HG03575 (cell line): ENCODE results near the gene CLTCL1.
"Not testable (repeated sequence)": the region's sequence is repeated elsewhere in the genome, so short reads cannot be mapped to it uniquely, and the experiment has no call there.

Experiments
- ATAC-seq: cut with Tn5 transposase; IDR thresholded peaks from one replicate; pipeline ENCODE4 v1.9.1; 2021; ENCODE audit not compliant: unreplicated experiment, insufficient number of reproducible peaks, low FRiP score; ENCODE audit errors: extremely low read depth

Gene CLTCL1

DNA sequence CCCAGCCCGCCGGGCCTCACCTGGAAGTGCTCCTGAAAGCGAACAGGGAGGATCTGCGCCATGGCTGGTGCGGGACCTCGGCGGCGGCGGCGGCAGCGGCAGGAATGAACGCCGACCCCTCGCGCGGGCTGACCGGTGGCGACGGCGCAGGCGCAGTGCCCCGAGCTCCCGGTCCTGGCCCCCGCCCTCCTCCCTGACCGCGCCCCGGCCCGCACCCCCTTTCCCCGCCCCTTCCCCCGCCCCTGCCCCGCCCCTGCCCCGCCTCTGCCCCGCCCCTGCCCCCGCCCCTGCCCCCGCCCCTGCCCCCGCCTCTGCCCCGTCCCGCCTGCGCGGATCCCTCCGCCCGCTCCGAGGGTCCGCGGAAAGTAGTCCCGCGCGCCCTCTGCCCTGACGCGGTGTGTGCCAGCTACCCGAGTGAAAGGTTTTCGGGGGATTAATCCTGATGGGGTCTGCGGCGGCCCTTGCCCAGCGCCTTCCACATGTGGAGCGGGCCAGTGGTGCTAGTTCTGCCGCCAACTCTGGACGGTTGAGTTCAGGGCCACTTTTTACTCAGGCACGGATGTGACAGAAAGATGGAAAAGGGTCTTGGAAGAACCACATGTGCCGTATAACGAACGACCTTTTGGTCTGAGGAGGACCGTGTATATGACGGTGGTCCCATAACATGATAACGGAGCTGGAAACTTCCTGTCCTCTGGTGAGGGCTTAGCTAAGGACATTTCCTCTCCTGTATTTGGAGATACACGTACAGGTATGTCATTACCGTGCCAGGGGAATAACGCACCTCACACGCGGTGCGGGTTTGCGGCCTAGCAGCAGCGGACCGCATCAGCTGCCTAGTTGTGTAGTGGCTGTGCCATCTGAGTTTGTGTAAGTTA, at the start of gene CLTCL1:
Gene CLTCL1 (minus strand): TSS at position 140 of the 878 bp plus-strand sequence. CDS start 78 bp downstream, at position 62.
- ATAC-seq: no peak

DNA sequence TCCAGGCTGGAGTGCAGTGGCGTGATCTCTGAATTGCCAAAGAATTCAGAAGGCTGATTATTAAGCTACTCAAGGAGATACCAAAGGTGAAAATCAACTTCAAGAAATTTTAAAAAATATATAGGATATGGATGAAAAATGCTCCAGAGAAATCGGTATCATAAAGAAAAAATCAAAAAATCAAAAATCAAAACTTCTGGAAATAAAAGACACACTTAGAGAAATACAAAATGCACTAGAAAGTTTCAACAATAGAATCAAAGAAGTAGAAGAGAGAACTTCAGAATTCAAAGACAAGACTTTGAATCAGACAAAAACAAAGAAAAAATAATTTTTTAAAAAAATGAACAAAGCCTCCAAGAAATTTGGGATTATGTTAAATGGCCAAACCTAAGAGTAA, 45.6 kb upstream of the CLTCL1 start:
- ATAC-seq: no peak

DNA sequence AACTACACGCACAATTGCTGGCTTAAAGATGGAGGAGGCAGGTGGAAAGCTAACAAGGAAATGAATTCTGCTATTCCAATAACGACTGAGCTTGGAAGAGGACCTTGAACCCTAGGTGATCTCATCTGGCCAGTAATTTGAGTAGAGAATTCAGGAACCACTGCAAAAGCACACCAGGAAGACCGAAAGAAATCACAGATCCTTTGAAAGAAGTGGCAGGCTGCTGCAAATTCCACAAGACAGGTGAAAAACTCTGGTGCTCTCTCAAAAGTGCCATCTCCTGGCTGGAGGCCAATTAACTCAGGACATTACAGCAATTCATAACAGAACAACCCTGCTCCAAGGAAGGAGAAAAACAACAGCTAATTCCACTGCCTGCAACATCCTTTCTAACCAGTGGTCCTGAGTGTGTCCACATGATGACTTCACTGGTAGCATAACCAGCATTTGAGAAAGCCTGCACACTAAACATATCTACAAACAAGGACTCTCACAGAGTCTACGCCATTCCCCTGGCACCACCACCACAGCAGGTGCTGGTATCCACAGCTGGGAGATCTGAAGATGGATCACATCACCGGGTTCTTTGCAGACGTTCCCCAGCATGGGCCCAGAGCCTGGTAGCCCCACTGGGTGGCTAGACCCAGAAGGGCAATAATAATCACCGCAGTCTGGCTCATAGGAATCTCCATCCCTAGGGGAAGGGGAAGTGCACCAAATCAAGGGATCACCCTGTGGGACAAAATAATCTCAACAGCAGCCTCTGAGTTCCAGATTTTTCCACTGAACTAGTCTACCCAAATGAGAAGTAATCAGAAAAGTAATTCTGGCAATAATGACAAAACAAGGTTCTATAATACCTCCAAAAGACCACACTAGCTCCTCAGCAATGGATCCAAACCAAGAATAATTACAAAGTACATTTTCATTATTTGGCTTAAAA, 44.9 kb upstream of the CLTCL1 start:
- ATAC-seq: no peak

DNA sequence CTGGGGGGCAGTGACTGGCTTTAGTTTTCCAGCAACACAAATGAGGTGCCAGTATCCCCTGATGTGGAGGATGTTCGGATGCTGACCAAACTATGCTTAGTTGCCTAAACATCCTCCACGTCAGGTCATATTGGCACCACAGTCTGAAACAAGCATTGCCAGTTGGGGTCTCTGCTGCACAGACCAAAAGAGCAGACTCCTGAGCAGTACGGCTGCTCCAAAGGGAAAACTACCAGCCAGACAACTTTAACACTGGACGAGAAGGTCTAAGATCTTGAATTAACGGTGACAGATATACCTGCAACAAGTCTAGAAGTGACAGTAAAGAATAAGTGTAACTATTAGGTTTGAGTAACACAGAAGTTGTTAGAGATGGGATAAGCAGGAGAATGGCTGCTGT, 40.5 kb upstream of the CLTCL1 start:
- no peak for ATAC-seq

DNA sequence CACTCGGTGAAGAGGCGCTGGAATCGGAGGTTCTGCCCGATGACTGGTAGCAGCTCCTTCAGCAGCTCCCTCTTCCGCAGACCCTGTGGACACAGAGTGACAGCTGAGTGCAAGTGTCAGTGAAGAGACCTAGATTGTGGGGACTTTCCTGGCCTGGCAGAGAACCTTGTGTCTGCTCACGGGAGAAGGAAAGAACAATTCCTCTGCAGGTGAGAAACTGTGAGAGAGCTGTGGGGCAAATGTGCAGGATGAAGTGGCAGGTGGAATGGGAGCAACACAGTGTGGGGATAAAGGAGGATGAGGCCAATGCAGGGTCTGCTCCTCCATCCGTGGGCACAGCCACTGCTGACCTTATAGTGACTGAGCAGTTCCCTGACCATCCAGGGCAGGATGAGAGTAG, 40.0 kb upstream of the CLTCL1 start:
- ATAC-seq: no peak

DNA sequence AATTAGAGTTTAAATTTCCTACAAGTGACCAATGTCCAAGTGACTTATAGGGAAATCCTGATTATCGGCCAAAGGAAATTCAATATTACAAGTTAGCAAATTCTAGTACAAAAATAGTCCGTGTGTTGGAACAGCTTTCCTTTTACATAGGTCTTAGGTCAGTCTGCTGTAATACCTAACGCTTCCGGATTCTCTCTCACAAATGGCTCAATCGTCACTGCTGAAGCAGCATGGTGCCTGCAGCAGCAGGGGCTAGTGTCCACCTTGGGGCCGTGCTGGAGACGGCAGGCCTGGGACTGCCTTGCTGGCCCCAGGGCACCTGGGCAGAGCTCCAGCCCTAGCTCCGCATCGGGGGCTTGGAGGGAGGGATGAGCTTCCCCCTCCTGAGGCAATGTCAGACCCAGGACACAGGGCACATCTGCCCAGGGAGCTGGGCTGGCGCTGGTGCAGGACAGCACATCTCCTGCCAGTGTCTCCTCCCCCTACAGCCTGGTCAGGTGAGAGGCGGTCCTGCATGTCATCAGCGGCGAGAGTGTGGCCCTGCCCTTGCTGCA, 39.4 kb upstream of the CLTCL1 start:
- ATAC-seq: no peak

DNA sequence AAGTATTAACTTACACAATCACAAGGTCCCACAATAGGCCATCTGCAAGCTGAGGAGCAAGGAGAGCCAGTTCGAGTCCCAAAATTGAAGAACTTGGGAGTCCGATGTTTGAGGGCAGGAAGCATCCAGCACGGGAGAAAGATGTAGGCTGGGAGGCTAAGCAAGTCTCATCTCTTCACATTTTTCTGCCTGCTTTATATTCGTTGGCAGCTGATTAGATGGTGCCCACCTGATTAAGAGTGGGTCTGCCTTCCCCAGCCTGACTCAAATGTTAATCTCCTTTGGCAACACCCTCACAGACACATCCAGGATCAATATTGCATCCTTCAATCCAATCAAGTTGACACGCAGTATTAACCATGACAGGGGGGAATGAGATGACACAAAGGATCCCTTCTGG, 38.7 kb upstream of the CLTCL1 start:
- ATAC-seq: not testable (repeated sequence)

DNA sequence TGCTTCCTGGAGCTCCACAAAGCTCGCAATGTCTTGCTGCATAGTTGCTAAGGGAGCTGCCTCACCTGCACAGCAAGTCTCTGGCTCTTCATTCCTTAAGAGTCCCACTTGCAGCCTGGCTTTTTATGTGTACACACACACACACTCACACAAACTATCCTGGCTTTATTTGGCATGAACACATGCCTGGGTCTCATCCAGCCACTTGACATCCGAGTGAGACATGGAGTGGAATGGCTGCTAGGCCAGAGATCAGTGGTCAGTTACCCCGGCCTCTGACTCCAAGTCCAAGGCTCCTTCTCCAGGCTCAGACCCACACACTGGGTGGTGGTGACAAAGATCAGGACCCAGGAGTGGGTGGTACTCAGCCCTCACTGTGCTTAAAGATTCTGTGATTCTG, 37.9 kb upstream of the CLTCL1 start:
- ATAC-seq: no peak

DNA sequence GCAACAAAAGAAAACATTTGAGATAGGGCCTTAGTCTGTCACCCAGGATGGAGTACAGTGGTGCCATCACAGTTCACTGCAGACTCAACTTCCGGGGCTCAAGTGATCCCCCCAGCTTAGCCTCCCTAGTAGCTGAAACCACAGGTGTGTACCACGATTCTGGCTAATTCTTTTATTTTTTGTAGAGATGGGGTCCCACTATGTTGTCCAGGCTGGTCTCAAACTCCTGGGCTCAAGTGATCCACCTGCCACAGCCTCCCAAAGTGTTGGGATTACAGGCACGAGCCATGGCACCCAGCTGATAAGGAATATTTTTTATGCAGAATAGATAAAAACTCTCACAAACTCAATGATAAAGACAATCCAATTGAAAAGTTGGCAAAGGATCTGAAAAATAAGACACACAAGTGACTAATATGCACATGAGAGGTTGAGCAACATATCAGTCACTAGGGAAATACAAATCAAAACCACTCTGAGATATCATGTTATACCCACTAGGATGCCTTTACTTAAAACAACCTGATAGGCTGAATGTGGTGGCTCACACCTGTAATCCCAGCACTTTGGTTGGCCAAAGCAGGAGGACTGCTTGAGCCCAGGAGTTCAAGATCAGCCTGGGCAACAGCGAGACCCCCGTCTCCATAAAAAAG, 33.9 kb upstream of the CLTCL1 start:
- ATAC-seq: no peak

DNA sequence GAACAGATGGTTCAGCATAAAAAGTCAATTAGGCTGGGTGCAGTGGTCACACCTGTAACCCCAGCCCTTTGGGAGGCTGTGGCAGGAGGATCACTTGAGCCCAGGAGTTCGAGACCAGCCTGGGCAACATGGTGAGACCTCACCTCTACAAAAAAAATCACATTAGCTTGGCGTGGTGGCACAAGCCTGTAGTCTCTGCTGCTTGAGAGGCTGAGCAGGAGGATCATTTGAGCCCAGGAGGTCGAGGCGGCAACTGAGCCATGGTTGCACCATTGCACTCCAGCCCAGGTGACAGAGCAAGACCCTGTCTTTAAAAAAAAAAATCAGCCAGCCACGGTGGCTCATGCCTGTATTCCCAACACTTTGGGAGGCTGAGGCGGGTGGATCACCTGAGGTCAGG, 31.9 kb upstream of the CLTCL1 start:
- ATAC-seq: not testable (repeated sequence)

DNA sequence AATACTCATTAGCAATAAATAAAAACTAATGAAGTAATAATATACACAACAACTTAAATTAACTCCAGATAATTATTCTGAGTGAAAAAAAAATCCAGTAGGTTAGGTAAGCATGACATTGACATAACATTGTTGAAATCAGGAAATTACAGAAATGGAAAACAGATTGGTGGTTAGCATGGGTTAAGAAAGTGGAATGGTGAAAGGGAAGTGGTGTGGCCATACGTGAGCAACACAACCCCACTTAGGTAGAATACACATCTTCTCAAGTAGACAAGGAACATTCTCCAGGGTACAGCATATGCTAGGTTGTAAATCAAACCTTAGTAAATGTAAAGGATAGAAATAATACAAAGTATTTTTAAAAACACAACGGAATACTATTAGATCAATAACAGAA, 30.2 kb upstream of the CLTCL1 start:
- ATAC-seq: no peak

DNA sequence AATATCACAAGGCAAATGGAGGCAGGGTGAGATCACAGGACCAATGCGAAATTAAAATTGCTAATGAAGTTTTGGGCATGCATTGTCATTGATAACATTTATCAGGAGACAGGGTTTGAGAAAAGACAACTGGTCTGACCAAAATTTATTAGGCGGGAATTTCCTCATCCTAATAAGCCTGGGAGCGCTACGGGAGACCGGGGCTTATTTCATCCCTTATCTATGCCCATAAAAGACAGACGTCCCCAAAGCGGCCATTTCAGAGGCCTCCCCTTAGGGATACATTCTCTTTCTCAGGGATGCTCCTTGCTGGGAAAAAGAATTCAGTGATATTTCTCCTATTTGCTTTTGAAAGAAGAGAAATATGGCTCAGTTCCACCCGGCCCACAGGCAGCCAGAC, 28.6 kb upstream of the CLTCL1 start:
- not testable (repeated sequence) for ATAC-seq

DNA sequence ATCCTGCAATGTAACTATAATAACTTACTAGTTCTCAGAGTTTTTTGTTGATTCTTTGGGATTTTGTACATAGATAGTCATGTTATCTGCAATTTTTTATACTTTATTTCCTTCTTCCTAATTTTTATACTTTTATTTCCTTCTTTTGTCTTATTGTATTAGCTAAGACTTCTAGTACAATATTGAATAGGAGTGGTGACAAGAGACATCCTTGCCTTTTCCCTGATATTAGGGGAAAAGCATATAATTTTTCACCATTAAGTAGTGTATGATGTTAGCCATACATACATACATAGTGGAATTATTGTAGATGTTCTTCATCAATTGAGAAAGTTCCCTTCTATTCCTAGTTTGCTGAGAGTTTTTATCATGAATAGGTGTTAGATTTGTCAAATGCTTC, 27.8 kb upstream of the CLTCL1 start:
- no peak for ATAC-seq

DNA sequence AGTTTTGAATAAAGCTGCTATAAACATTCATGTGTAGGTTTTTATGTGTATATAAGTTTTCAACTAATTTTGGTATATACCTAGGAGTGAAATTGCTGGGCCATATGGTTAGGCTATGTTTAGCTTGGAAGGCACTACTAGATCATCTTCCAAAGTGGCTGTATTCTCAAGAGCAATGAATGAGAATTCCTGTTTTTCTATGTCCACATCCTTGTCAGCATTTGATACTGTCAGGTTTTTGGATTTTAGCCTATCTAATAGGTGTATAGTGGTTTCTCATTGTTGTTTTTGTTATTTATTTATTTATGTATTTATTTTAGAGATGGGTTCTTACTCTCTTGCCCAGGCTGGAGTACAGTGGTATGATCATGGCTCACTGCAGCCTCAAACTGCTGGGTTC, 26.3 kb upstream of the CLTCL1 start:
- no peak for ATAC-seq

DNA sequence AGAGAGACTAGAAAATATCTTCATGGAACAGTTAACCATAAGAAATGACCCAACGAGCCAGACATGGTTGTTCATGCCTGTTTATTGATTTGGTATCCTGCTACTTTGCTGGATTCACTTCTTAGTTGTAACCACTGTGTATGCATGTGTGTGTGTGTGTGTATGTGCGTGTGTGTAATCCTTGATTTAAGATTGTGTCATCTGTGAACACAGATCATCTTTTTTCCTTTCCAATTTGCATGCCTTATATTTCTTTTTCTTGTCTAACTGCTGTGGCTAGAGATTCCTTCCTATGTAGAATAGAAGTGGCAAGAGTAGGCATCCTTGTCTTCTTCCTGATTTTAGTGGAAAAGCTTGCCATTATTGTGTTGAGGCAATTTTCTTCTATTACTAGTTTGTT, 16.4 kb upstream of the CLTCL1 start:
- no peak for ATAC-seq

DNA sequence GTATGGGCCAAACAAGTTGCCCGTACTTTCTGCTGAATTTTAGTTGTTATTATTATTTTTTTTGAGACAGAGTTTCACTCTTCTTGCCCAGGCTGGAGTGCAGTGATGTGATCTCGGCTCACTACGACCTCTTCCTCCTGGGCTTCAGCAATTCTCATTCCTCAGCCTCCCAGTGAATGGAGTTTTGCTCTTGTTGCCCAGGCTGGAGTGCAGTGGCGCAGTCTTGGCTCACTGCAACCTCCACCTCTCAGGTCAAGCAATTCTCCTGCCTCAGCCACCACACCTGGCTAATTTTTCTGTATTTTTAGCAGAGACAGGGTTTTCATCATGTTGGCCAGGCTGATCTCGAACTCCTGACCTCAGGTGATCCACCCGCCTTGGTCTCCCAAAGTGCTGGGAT, 15.0 kb upstream of the CLTCL1 start:
- ATAC-seq: not testable (repeated sequence)

DNA sequence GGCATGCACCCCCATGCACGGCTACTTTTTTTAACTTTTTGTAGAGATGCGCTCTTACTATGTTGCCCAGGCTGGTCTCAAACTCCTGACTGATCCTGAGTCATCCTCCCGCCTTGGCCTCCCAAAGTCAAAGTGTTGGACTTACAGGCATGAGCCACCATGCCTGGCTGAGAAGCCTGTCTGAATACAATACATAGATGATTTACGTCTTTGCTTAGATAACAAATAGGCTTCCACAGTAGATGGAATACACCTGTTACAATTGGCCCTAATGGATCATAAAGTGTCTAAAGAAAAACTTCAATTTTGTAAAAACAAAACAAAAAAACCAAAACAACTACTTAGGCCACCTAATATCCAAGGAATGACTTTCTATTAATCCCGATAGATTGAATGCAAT, 13.0 kb upstream of the CLTCL1 start:
- ATAC-seq: no peak

DNA sequence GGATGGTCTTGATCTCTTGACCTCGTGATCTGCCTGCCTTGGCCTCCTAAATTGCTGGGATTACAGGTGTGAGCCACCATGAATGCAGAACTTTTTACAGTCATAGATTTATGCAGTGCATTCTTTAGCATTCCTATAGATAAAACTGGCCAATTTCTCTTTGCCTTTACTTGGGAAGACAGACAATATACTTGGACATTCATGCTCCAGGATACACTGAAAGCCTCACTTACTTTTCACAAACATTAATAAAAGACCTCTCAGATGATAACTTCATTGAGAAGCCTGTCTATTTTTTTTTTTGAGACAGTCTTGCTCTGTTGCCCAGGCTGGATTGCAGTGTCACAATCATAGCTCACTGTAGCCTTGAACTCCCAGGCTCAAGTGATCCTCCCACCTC, 12.3 kb upstream of the CLTCL1 start:
- no peak for ATAC-seq

DNA sequence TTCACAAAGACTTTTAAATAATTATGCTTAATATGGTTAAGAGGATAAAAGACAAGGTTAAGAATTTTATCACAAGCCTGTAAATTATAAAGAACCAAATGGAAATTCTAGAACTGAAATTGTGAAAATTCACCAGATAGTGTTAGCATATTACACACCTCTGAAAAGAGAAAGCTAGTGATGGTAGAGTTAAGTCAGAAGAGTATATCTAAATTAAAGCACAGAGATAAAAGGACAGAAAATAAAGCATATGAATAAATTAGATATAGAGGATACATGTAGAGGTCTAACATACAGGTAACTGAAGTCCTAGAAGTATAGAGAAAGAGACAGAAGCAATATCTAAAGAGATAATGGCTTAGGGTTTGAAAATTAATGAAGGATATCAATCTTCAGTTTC, 4.2 kb upstream of the CLTCL1 start:
- no peak for ATAC-seq
